K562 (cell line): ENCODE results near the gene NEUROG3. TPM values are rescaled to one million over a fixed set of nuclear protein-coding genes. Genes with fewer than 3 reads are reported as not detected.

Source experiments
- ATAC-seq: fragments of 200-7000 bp; cut with Tn5 transposase; 3 replicates; pipeline ENCODE4 v1.9.1; 2020; ENCODE audit warnings: moderate library complexity
- BruUV-seq: library from RNA; stranded (reverse); fragments of 400-500 nt; replicated peaks from 2 replicates; lab custom pipeline; 2021; lab: Mats Ljungman, UMichigan
- CTCF ChIA-PET: fragments of 300-600 bp; formaldehyde crosslinking; extraction: SDS; loops from one replicate; lab custom pipeline; 2021; ENCODE audit warnings: low intra/inter-chr PET ratio; lab: Yijun Ruan, JAX
- POLR2A ChIA-PET: fragments of 300-600, 350-650 bp; sonication (Branson Sonifier 250); formaldehyde crosslinking; extraction: SDS; loops from one replicate; lab custom pipeline; 2021; ENCODE audit warnings: antibody characterized with exemption, inconsistent platforms; lab: Yijun Ruan, JAX
- DNase-seq, 4 experiments: peaks; one replicate each; pipeline versions ENCODE4 v3.0.0 to v3.0.0-alpha.2; 2011 to 2018; ENCODE audit warnings: low spot score in 3 of 4, mixed read lengths in 3 of 4; ENCODE audit errors: extremely low read depth in 1 of 4
- FAIRE-seq: peaks from 2 replicates; lab custom pipeline; 2011; peaks lifted over from hg19 to GRCh38; lab: Jason Lieb, UNC
- H2AFZ ChIP-seq: 2 replicates; pipeline ENCODE4 v1.6.0; 2011; ENCODE audit warnings: low read depth, low read length, control low read depth, inconsistent platforms
- H3K27ac ChIP-seq: fragments of 200-600 bp; 3 replicates; pipeline ENCODE4 v1.8.0; 2011; ENCODE audit warnings: low read depth, mild to moderate bottlenecking, control low read depth, inconsistent platforms, low read length, moderate library complexity, mixed read lengths; ENCODE audit errors: extremely low read depth
- H3K27me3 ChIP-seq, 2 experiments: fragments of 300-600 bp in 1 of 2; 2 replicates in 1 of 2; 3 replicates in 1 of 2; pipeline versions ENCODE4 v1.6.0 to v1.8.0; 2011; ENCODE audit warnings: inconsistent platforms in 2 of 2, low read length in 2 of 2, mild to moderate bottlenecking in 1 of 2, mixed read lengths in 1 of 2, moderate library complexity in 1 of 2; ENCODE audit not compliant: control insufficient read depth in 2 of 2, insufficient read depth in 2 of 2
- H3K36me3 ChIP-seq: fragments of 300-600 bp; 3 replicates; pipeline ENCODE4 v1.8.0; 2011; ENCODE audit warnings: mild to moderate bottlenecking, low read length, inconsistent platforms; ENCODE audit not compliant: control insufficient read depth, insufficient read depth
- H3K4me1 ChIP-seq, 2 experiments: fragments of 200-600 bp in 1 of 2; replicated peaks in 1 of 2; 2 replicates in 1 of 2; 3 replicates in 1 of 2; pipeline versions ENCODE4 v1.5.1 to v1.8.0; 2011; ENCODE audit warnings: inconsistent platforms in 2 of 2, low read length in 2 of 2, mild to moderate bottlenecking in 1 of 2, mixed read lengths in 1 of 2, moderate library complexity in 1 of 2; ENCODE audit not compliant: control insufficient read depth in 2 of 2, insufficient read depth in 2 of 2
- H3K4me2 ChIP-seq: 2 replicates; pipeline ENCODE4 v1.6.1; 2011; ENCODE audit warnings: low read length, control low read depth, inconsistent platforms, mixed read lengths; ENCODE audit not compliant: insufficient read depth
- H3K4me3 ChIP-seq: fragments of 200-600 bp; sonication (generic), shearing (Covaris generic); 2 replicates; pipeline ENCODE4 v1.5.1; 2016; ENCODE audit warnings: control low read depth, inconsistent platforms
- H3K79me2 ChIP-seq: fragments of 200-600 bp; 3 replicates; pipeline ENCODE4 v1.8.0; 2011; ENCODE audit warnings: low read length, inconsistent platforms; ENCODE audit not compliant: control insufficient read depth, insufficient read depth
- H3K9ac ChIP-seq, 2 experiments: 2 replicates each; pipeline versions ENCODE4 v1.6.0 to v1.6.1; 2011; ENCODE audit warnings: low read depth in 2 of 2, low read length in 2 of 2, control low read depth in 1 of 2, inconsistent platforms in 1 of 2, mild to moderate bottlenecking in 1 of 2, mixed read lengths in 1 of 2; ENCODE audit not compliant: insufficient read depth in 1 of 2
- H3K9me1 ChIP-seq: one replicate; pipeline ENCODE4 v1.6.0; 2011; ENCODE audit warnings: inconsistent platforms, mild to moderate bottlenecking, low read length, moderate library complexity; ENCODE audit not compliant: control insufficient read depth, insufficient read depth
- H3K9me3 ChIP-seq: replicated peaks from 2 replicates; pipeline ENCODE4 v1.5.1; 2011; ENCODE audit warnings: low read depth, low read length, inconsistent platforms; ENCODE audit not compliant: control insufficient read depth, insufficient read depth
- H4K20me1 ChIP-seq: replicated peaks from 2 replicates; pipeline ENCODE4 v1.6.1; 2011; ENCODE audit warnings: low read length, inconsistent platforms, mixed read lengths; ENCODE audit not compliant: control insufficient read depth, insufficient read depth
- ATF1 ChIP-seq, 2 experiments: fragments of 450-650 bp in 1 of 2; IDR thresholded peaks; 2 replicates each; pipeline ENCODE4 v1.6.1; 2016; ENCODE audit warnings: missing compliant biosample characterization in 1 of 2, missing genetic modification characterization in 1 of 2
- ATF3 ChIP-seq, 2 experiments: fragments of 450-650 bp in 1 of 2; sonication (generic) in 1 of 2; formaldehyde crosslinking in 1 of 2; IDR thresholded peaks in 1 of 2; conservative IDR thresholded peaks in 1 of 2; 2 replicates each; pipeline versions ENCODE4 v1.6.1 to v1.8.1; 2016 to 2023; ENCODE audit warnings: mild to moderate bottlenecking in 2 of 2, moderate library complexity in 2 of 2, inconsistent platforms in 1 of 2, missing genetic modification reagents in 1 of 2
- ATF7 ChIP-seq: fragments of 450-650 bp; IDR thresholded peaks from 2 replicates; pipeline ENCODE4 v1.7.1; 2014; ENCODE audit warnings: mild to moderate bottlenecking, moderate library complexity
- BCLAF1 ChIP-seq, 2 experiments: fragments of 450-650 bp in 1 of 2; IDR thresholded peaks; 2 replicates each; pipeline ENCODE4 v1.6.1; 2011 to 2017; ENCODE audit warnings: low read depth in 2 of 2, antibody characterized with exemption in 1 of 2, borderline replicate concordance in 1 of 2, low read length in 1 of 2, mild to moderate bottlenecking in 1 of 2, mixed read lengths in 1 of 2; ENCODE audit not compliant: control insufficient read depth in 1 of 2
- HINFP ChIP-seq: fragments of 450-650 bp; conservative IDR thresholded peaks from 2 replicates; pipeline ENCODE4 v1.6.1; 2016; ENCODE audit warnings: missing genetic modification characterization, low read depth, mild to moderate bottlenecking, control low read depth, missing compliant biosample characterization
- JUND ChIP-seq, 2 experiments: IDR thresholded peaks; 2 replicates in 1 of 2; 3 replicates in 1 of 2; pipeline ENCODE4 v1.6.1; 2011; ENCODE audit warnings: borderline replicate concordance in 2 of 2, low read depth in 2 of 2, low read length in 2 of 2, improper control_type of control experiment in 1 of 2, missing biosample characterization in 1 of 2, missing genetic modification characterization in 1 of 2, missing genetic modification reagents in 1 of 2
- NFIX ChIP-seq: fragments of 250-450 bp; sonication (Bioruptor Pico); IDR thresholded peaks from 2 replicates; pipeline ENCODE4 v1.4.0; 2020; ENCODE audit warnings: low read depth, mild to moderate bottlenecking, moderate library complexity
- RFX5 ChIP-seq: IDR thresholded peaks from 2 replicates; pipeline ENCODE4 v1.6.1; 2011; ENCODE audit warnings: low read depth, mild to moderate bottlenecking, improper control_type of control experiment, low read length
- ZNF134 ChIP-seq: fragments of 250-450 bp; sonication (Bioruptor Pico); conservative IDR thresholded peaks from 2 replicates; pipeline ENCODE4 v1.4.0; 2020
- ZNF217 ChIP-seq: sonication (generic); formaldehyde crosslinking; IDR thresholded peaks from 2 replicates; pipeline ENCODE4 v1.8.0; 2022; ENCODE audit warnings: mild to moderate bottlenecking, missing genetic modification reagents
- WGBS: fragments of 100-300 bp; shearing (Covaris generic); methylation state at CpG from one replicate; pipeline ENCODE4 v1.1.6; 2016; ENCODE audit warnings: low coverage, mixed read lengths; ENCODE audit not compliant: insufficient coverage; ENCODE audit errors: missing lambda C conversion rate; 5-methylcytosine and 5-hydroxymethylcytosine counted together
- in situ Hi-C: fragments of 300-500 bp; cut with MboI; formaldehyde crosslinking; loops from 4 replicates; pipeline ENCODE4 v1.15.0; 2018; ENCODE audit warnings: inconsistent platforms, mixed read lengths
- intact Hi-C: fragments of 100-400 bp; cut with micrococcal nuclease; formaldehyde crosslinking; loops from 2 replicates; pipeline ENCODE4 v1.14.2; 2022
- polyA plus RNA-seq, 8 experiments: library from polyadenylated mRNA; depleted of rRNA in 4 of 8; stranded (reverse) in 5 of 8; unstranded in 3 of 8; fragments of >200 nt; fragmentation: Nextera tagmentation in 2 of 8; fragmentation: Illumina TruSeq in 1 of 8; extraction: Ambion mirVana in 2 of 8; extraction: Trizol in 1 of 8; gene quantifications; 2 replicates each; pipeline versions ENCODE4 v1.2.1 to v1.2.3, GENCODE V29; 2011 to 2014; ENCODE audit warnings: inconsistent platforms in 1 of 8, missing spikeins in 1 of 8
- total RNA-seq, 7 experiments: library from RNA; depleted of rRNA in 6 of 7; stranded (reverse); fragments of >200 nt in 6 of 7; fragmentation: Illumina TruSeq in 2 of 7; extraction: Trizol in 2 of 7; gene quantifications; 2 replicates each; pipeline versions ENCODE4 v1.2.1 to v1.2.3, GENCODE V29; 2011 to 2021; ENCODE audit warnings: low replicate concordance in 1 of 7

Gene NEUROG3
- total and polyA plus RNA-seq, 9 of the 15 experiments (the other 6 are each of a cell fraction or from before 2014, with no cell fraction given), result not detected

GRCh38 chr10:69538461-69538860 lies 34.8 kb downstream of the NEUROG3 start (continued):
- TF ChIP-seq NFIX (no peak), BCLAF1 (IDR thresholded peaks at IDR 0.05; ENCODE audit: borderline replicate concordance in 1 of 2, control insufficient read depth in 1 of 2, low read depth in 2 of 2, low read length in 1 of 2) (no peak), HINFP (tag) (no peak), ZNF217 (CRISPR knock-in tag) (no peak)

GRCh38 chr10:69537449-69537848 lies 35.8 kb downstream of the NEUROG3 start:
- Histone ChIP-seq H3K27ac (no peak overlapping the region), H3K9ac (no peak overlapping the region), H3K36me3 (no peaks in the 10 kb centered on the region), H3K9me3 (no peaks in the 10 kb centered on the region; the same call in 1 of the 2 replicates), H3K79me2 (no peaks in the 10 kb centered on the region), H2AFZ (no peak overlapping the region), H3K27me3 (no peaks in the 10 kb centered on the region), H4K20me1 (no peaks in the 10 kb centered on the region), H3K4me3 (no peak overlapping the region), H3K9me1 (no peaks in the 10 kb centered on the region), H3K4me2 (no peak overlapping the region), H3K4me1 (no peaks in the 10 kb centered on the region)
- ChIA-PET CTCF (no interaction called here), POLR2A (no interaction called here)
- no TSS peak for BruUV-seq
- in situ Hi-C loops, result no loop called here
- DNase-seq, result no peak
- intact Hi-C loops, result no loop called here
- WGBS, result 0% methylated on average over 6 of the region's 6 CpGs
- ATAC-seq, result no peak
- no peak for FAIRE-seq
- TF ChIP-seq RFX5 (no peak), ATF3 (IDR thresholded peaks at IDR 0.05) (peak; percentile 84), ATF3 (CRISPR knock-in tag; conservative IDR thresholded peaks at IDR 0.05) (no peak), ATF7 (peak; percentile 88), BCLAF1 (IDR thresholded peaks at IDR 0.05; ENCODE audit: borderline replicate concordance in 1 of 2, control insufficient read depth in 1 of 2, low read depth in 2 of 2, low read length in 1 of 2) (no peak), ZNF134 (CRISPR knock-in tag) (no peak), ATF1 (CRISPR knock-in tag; IDR thresholded peaks at IDR 0.05) (no peak), ATF1 (tag; IDR thresholded peaks at IDR 0.05) (peak; percentile 47), JUND (IDR thresholded peaks at IDR 0.05; ENCODE audit: borderline replicate concordance, low read depth, low read length) (no peak), JUND (tag; IDR thresholded peaks at IDR 0.05; ENCODE audit: borderline replicate concordance, low read depth, low read length) (peak; percentile 69; the same call in 1 of the 3 replicates)
